K562 (cell line): ENCODE results near the gene DHRS13. TPM values are rescaled to one million over a fixed set of nuclear protein-coding genes. Genes with fewer than 3 reads are reported as not detected.
A peak's percentile ranks its signal among the peaks of the same experiment; 100 is the strongest.

Experiments used
- ATAC-seq: fragments of 200-7000 bp; cut with Tn5 transposase; 3 replicates; pipeline ENCODE4 v1.9.1; 2020; ENCODE audit warnings: moderate library complexity
- Bru-seq: library from RNA; stranded (reverse); fragments of 400-500 nt; gene quantifications from one replicate; lab custom pipeline; 2021; lab: Mats Ljungman, UMichigan
- BruChase-seq, 2 experiments: library from RNA; stranded (reverse); fragments of 400-500 nt; gene quantifications; one replicate each; lab custom pipeline; 2021; lab: Mats Ljungman, UMichigan
- BruUV-seq: library from RNA; stranded (reverse); fragments of 400-500 nt; replicated peaks from 2 replicates; lab custom pipeline; 2021; lab: Mats Ljungman, UMichigan
- CTCF ChIA-PET: fragments of 300-600 bp; formaldehyde crosslinking; extraction: SDS; loops from one replicate; lab custom pipeline; 2021; ENCODE audit warnings: low intra/inter-chr PET ratio; lab: Yijun Ruan, JAX
- POLR2A ChIA-PET: fragments of 300-600, 350-650 bp; sonication (Branson Sonifier 250); formaldehyde crosslinking; extraction: SDS; loops from one replicate; lab custom pipeline; 2021; ENCODE audit warnings: antibody characterized with exemption, inconsistent platforms; lab: Yijun Ruan, JAX
- DNase-seq, 4 experiments: peaks; one replicate each; pipeline versions ENCODE4 v3.0.0 to v3.0.0-alpha.2; 2011 to 2018; ENCODE audit warnings: low spot score in 3 of 4, mixed read lengths in 3 of 4; ENCODE audit errors: extremely low read depth in 1 of 4
- FAIRE-seq: peaks from 2 replicates; lab custom pipeline; 2011; peaks lifted over from hg19 to GRCh38; lab: Jason Lieb, UNC
- H2AFZ ChIP-seq: 2 replicates; pipeline ENCODE4 v1.6.0; 2011; ENCODE audit warnings: low read depth, low read length, control low read depth, inconsistent platforms
- H3K27ac ChIP-seq: fragments of 200-600 bp; 3 replicates; pipeline ENCODE4 v1.8.0; 2011; ENCODE audit warnings: low read depth, mild to moderate bottlenecking, control low read depth, inconsistent platforms, low read length, moderate library complexity, mixed read lengths; ENCODE audit errors: extremely low read depth
- H3K27me3 ChIP-seq, 2 experiments: fragments of 300-600 bp in 1 of 2; 2 replicates in 1 of 2; 3 replicates in 1 of 2; pipeline versions ENCODE4 v1.6.0 to v1.8.0; 2011; ENCODE audit warnings: inconsistent platforms in 2 of 2, low read length in 2 of 2, mild to moderate bottlenecking in 1 of 2, mixed read lengths in 1 of 2, moderate library complexity in 1 of 2; ENCODE audit not compliant: control insufficient read depth in 2 of 2, insufficient read depth in 2 of 2
- H3K36me3 ChIP-seq: fragments of 300-600 bp; 3 replicates; pipeline ENCODE4 v1.8.0; 2011; ENCODE audit warnings: mild to moderate bottlenecking, low read length, inconsistent platforms; ENCODE audit not compliant: control insufficient read depth, insufficient read depth
- H3K4me1 ChIP-seq, 2 experiments: fragments of 200-600 bp in 1 of 2; replicated peaks in 1 of 2; 2 replicates in 1 of 2; 3 replicates in 1 of 2; pipeline versions ENCODE4 v1.5.1 to v1.8.0; 2011; ENCODE audit warnings: inconsistent platforms in 2 of 2, low read length in 2 of 2, mild to moderate bottlenecking in 1 of 2, mixed read lengths in 1 of 2, moderate library complexity in 1 of 2; ENCODE audit not compliant: control insufficient read depth in 2 of 2, insufficient read depth in 2 of 2
- H3K4me2 ChIP-seq: 2 replicates; pipeline ENCODE4 v1.6.1; 2011; ENCODE audit warnings: low read length, control low read depth, inconsistent platforms, mixed read lengths; ENCODE audit not compliant: insufficient read depth
- H3K4me3 ChIP-seq: fragments of 200-600 bp; sonication (generic), shearing (Covaris generic); 2 replicates; pipeline ENCODE4 v1.5.1; 2016; ENCODE audit warnings: control low read depth, inconsistent platforms
- H3K79me2 ChIP-seq: fragments of 200-600 bp; 3 replicates; pipeline ENCODE4 v1.8.0; 2011; ENCODE audit warnings: low read length, inconsistent platforms; ENCODE audit not compliant: control insufficient read depth, insufficient read depth
- H3K9ac ChIP-seq, 2 experiments: 2 replicates each; pipeline versions ENCODE4 v1.6.0 to v1.6.1; 2011; ENCODE audit warnings: low read depth in 2 of 2, low read length in 2 of 2, control low read depth in 1 of 2, inconsistent platforms in 1 of 2, mild to moderate bottlenecking in 1 of 2, mixed read lengths in 1 of 2; ENCODE audit not compliant: insufficient read depth in 1 of 2
- H3K9me1 ChIP-seq: one replicate; pipeline ENCODE4 v1.6.0; 2011; ENCODE audit warnings: inconsistent platforms, mild to moderate bottlenecking, low read length, moderate library complexity; ENCODE audit not compliant: control insufficient read depth, insufficient read depth
- H3K9me3 ChIP-seq: replicated peaks from 2 replicates; pipeline ENCODE4 v1.5.1; 2011; ENCODE audit warnings: low read depth, low read length, inconsistent platforms; ENCODE audit not compliant: control insufficient read depth, insufficient read depth
- H4K20me1 ChIP-seq: replicated peaks from 2 replicates; pipeline ENCODE4 v1.6.1; 2011; ENCODE audit warnings: low read length, inconsistent platforms, mixed read lengths; ENCODE audit not compliant: control insufficient read depth, insufficient read depth
- KLF16 ChIP-seq: IDR thresholded peaks from 2 replicates; pipeline ENCODE4 v1.6.1; 2016; ENCODE audit warnings: antibody characterized with exemption
- NFE2L1 ChIP-seq: fragments of 450-650 bp; IDR thresholded peaks from 2 replicates; pipeline ENCODE4 v1.6.1; 2016; ENCODE audit warnings: missing genetic modification characterization, low read depth, mild to moderate bottlenecking, missing compliant biosample characterization, moderate library complexity, borderline replicate concordance
- POLR3G ChIP-seq: IDR thresholded peaks from 2 replicates; pipeline ENCODE4 v1.6.1; 2011; ENCODE audit not compliant: insufficient read length, insufficient replicate concordance; ENCODE audit errors: extremely low read depth
- RBFOX2 ChIP-seq: fragments of 200-400 bp; formaldehyde crosslinking; IDR thresholded peaks from 2 replicates; pipeline ENCODE4 v1.6.1; 2017; ENCODE audit warnings: low read depth, mild to moderate bottlenecking, low read length, moderate library complexity
- SREBF2 ChIP-seq: sonication (generic); formaldehyde crosslinking; IDR thresholded peaks from 2 replicates; pipeline ENCODE4 v1.4.0; 2020; ENCODE audit warnings: mild to moderate bottlenecking, missing genetic modification reagents
- ZNF551 ChIP-seq: fragments of 250-450 bp; sonication (Bioruptor Pico); IDR thresholded peaks from 2 replicates; pipeline ENCODE4 v1.5.0; 2021; ENCODE audit warnings: mild to moderate bottlenecking, moderate library complexity
- WGBS: fragments of 100-300 bp; shearing (Covaris generic); methylation state at CpG from one replicate; pipeline ENCODE4 v1.1.6; 2016; ENCODE audit warnings: low coverage, mixed read lengths; ENCODE audit not compliant: insufficient coverage; ENCODE audit errors: missing lambda C conversion rate; 5-methylcytosine and 5-hydroxymethylcytosine counted together
- in situ Hi-C: fragments of 300-500 bp; cut with MboI; formaldehyde crosslinking; loops from 4 replicates; pipeline ENCODE4 v1.15.0; 2018; ENCODE audit warnings: inconsistent platforms, mixed read lengths
- intact Hi-C: fragments of 100-400 bp; cut with micrococcal nuclease; formaldehyde crosslinking; loops from 2 replicates; pipeline ENCODE4 v1.14.2; 2022
- long read RNA-seq, 3 experiments: library from polyadenylated mRNA in 2 of 3; library from RNA in 1 of 3; unstranded in 2 of 3; stranded (forward) in 1 of 3; transcript quantifications; one replicate each; pipeline ENCODE4 v2.0.0, GENCODE V29; 2019 to 2022
- polyA minus RNA-seq, 3 experiments: library from RNA; depleted of rRNA, polyadenylated mRNA; stranded (reverse); fragments of >200 nt; gene quantifications; 2 replicates each; pipeline ENCODE4 v1.2.3, GENCODE V29; 2011
- polyA plus RNA-seq, 8 experiments: library from polyadenylated mRNA; depleted of rRNA in 4 of 8; stranded (reverse) in 5 of 8; unstranded in 3 of 8; fragments of >200 nt; fragmentation: Nextera tagmentation in 2 of 8; fragmentation: Illumina TruSeq in 1 of 8; extraction: Ambion mirVana in 2 of 8; extraction: Trizol in 1 of 8; gene quantifications; 2 replicates each; pipeline versions ENCODE4 v1.2.1 to v1.2.3, GENCODE V29; 2011 to 2014; ENCODE audit warnings: inconsistent platforms in 1 of 8, missing spikeins in 1 of 8
- total RNA-seq, 7 experiments: library from RNA; depleted of rRNA in 6 of 7; stranded (reverse); fragments of >200 nt in 6 of 7; fragmentation: Illumina TruSeq in 2 of 7; extraction: Trizol in 2 of 7; gene quantifications; 2 replicates each; pipeline versions ENCODE4 v1.2.1 to v1.2.3, GENCODE V29; 2011 to 2021; ENCODE audit warnings: low replicate concordance in 1 of 7
- TF ChIP-seq, protein P1 (sequence below): fragments of 450-650 bp; IDR thresholded peaks from 2 replicates; pipeline ENCODE4 v1.6.1; 2017; ENCODE audit warnings: antibody characterized with exemption, mild to moderate bottlenecking

Gene DHRS13, protein sequence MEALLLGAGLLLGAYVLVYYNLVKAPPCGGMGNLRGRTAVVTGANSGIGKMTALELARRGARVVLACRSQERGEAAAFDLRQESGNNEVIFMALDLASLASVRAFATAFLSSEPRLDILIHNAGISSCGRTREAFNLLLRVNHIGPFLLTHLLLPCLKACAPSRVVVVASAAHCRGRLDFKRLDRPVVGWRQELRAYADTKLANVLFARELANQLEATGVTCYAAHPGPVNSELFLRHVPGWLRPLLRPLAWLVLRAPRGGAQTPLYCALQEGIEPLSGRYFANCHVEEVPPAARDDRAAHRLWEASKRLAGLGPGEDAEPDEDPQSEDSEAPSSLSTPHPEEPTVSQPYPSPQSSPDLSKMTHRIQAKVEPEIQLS
- 64.4 and 82.9 TPM in 2 replicates for total RNA-seq (2011; cell fraction: chromatin; rRNA removed; ENCODE audit: low replicate concordance)
- 76.9 and 79.7 TPM in 2 replicates for total RNA-seq (2011; cell fraction: nucleolus; rRNA removed)
- total RNA-seq (2011; cell fraction: nucleoplasm; rRNA removed), result 79.7 and 82.1 TPM in 2 replicates
- total RNA-seq (2014; rRNA removed), result 52.3 and 56.7 TPM in 2 replicates
- total RNA-seq (2014; rRNA removed; fragmentation: Illumina TruSeq; extraction: Trizol), result 21.5 and 25.2 TPM in 2 replicates
- 31.2 and 33.5 TPM in 2 replicates for total RNA-seq (2015; rRNA removed; fragmentation: Illumina TruSeq; extraction: Trizol)
- 39.5 and 42.4 TPM in 2 replicates for total RNA-seq (2021)
- polyA plus RNA-seq (2011; rRNA removed), result 26.9 and 36.3 TPM in 2 replicates
- 40.5 and 70.4 TPM in 2 replicates for polyA plus RNA-seq (2011; cell fraction: cytosol; rRNA removed)
- 24.6 and 32.8 TPM in 2 replicates for polyA plus RNA-seq (2011; cell fraction: nucleus; rRNA removed)
- 19.4 and 24.0 TPM in 2 replicates for polyA plus RNA-seq (2012)
- polyA plus RNA-seq (2014; fragmentation: Illumina TruSeq; extraction: Trizol), result 30.2 and 32.3 TPM in 2 replicates
- under 1 TPM in 1 of 2 experiments, not detected in 1; 0.32 TPM for polyA plus RNA-seq (2014; fragmentation: Nextera tagmentation; extraction: Ambion mirVana)
- polyA plus RNA-seq (2014; rRNA removed), result 44.9 and 53.3 TPM in 2 replicates
- 25.0 and 26.0 TPM in 2 replicates for polyA minus RNA-seq (2011; rRNA and poly(A)+ RNA removed)
- 14.7 and 20.7 TPM in 2 replicates for polyA minus RNA-seq (2011; cell fraction: cytosol; rRNA and poly(A)+ RNA removed)
- polyA minus RNA-seq (2011; cell fraction: nucleus; rRNA and poly(A)+ RNA removed), result 16.6 and 16.9 TPM in 2 replicates
- Bru-seq, nascent RNA, result percentile 83 among the genes with signal in this experiment
- percentile 74 among the genes with signal in this experiment for BruChase-seq, experiment 1, labeled RNA remaining after a 2-hour chase
- percentile 74 among the genes with signal in this experiment for BruChase-seq, experiment 2, labeled RNA remaining after a 6-hour chase
- long read RNA-seq, experiment 1, transcript DHRS13-203 (3 exons, 1,569 nt), result minor isoform, 10 of 307 reads
- long read RNA-seq, experiment 1, transcript DHRS13-202 (4 exons, 2,037 nt), result minor isoform, 104 of 307 reads
- long read RNA-seq, experiment 1, transcript DHRS13-201 (5 exons, 1,921 nt), result major isoform, 110 of 307 reads
- long read RNA-seq, experiment 1, partial matches to known transcripts, result 27 of 307 reads
- long read RNA-seq, experiment 1, other reads (novel, unspliced or antisense), result 56 of 307 reads
- long read RNA-seq, experiment 2, transcript DHRS13-202 (4 exons, 2,037 nt), result major isoform, 27 of 78 reads
- long read RNA-seq, experiment 2, transcript DHRS13-201 (5 exons, 1,921 nt), result minor isoform, 26 of 78 reads
- long read RNA-seq, experiment 2, partial matches to known transcripts, result 4 of 78 reads
- long read RNA-seq, experiment 2, other reads (novel, unspliced or antisense), result 20 of 78 reads
- long read RNA-seq, experiment 3, transcript DHRS13-201 (5 exons, 1,921 nt), result major isoform, 25 of 65 reads
- long read RNA-seq, experiment 3, transcript DHRS13-202 (4 exons, 2,037 nt), result minor isoform, 20 of 65 reads
- long read RNA-seq, experiment 3, partial matches to known transcripts, result 2 of 65 reads
- long read RNA-seq, experiment 3, other reads (novel, unspliced or antisense), result 15 of 65 reads

DNA sequence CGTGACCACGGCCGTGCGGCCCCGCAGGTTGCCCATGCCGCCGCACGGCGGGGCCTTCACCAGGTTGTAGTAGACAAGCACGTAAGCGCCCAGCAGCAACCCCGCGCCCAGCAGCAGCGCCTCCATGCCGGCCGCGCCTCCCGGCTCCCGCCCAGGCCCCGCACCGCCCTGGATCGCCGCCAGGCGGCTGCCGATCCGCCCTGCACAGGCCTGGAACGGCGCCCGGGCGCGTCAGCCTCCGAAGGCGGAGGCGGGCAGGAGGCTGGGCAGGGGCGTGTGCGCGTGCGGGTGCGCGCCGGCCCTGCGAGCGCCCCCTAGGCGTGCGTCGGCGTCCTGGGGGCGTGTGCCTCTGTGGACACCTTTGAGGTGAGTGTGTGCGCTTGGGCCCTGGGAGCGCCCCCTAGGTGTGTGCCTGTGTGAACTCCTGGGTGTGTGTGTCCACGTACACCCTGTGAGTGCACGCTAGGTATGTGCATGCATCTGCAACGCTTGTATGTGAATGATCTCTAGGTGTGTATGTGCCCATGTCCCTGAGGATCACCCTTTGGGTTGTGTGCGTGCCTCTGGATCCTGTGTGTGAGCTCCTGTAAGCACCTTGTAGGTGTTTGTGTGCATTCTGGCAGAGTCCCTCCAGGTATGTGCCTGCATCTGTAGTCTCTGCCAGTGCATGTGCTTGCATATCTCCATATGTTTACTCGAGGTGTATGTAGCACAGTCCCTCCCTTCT, at the start of gene DHRS13:
Gene DHRS13 (minus strand): TSS at position 261 of the 727 bp plus-strand sequence. CDS start 135 bp downstream, at position 126.
- peak within 1 kb of the TSS; percentile 85 for H3K27ac ChIP-seq
- no TSS peak for BruUV-seq
- TF ChIP-seq SREBF2 (CRISPR knock-in tag) (no peak), RBFOX2 (peak; percentile 84), ZNF551 (CRISPR knock-in tag) (no peak), NFE2L1 (tag) (no peak), KLF16 (peak; percentile 77), POLR3G (no peak)
- TF ChIP-seq, protein P1, sequence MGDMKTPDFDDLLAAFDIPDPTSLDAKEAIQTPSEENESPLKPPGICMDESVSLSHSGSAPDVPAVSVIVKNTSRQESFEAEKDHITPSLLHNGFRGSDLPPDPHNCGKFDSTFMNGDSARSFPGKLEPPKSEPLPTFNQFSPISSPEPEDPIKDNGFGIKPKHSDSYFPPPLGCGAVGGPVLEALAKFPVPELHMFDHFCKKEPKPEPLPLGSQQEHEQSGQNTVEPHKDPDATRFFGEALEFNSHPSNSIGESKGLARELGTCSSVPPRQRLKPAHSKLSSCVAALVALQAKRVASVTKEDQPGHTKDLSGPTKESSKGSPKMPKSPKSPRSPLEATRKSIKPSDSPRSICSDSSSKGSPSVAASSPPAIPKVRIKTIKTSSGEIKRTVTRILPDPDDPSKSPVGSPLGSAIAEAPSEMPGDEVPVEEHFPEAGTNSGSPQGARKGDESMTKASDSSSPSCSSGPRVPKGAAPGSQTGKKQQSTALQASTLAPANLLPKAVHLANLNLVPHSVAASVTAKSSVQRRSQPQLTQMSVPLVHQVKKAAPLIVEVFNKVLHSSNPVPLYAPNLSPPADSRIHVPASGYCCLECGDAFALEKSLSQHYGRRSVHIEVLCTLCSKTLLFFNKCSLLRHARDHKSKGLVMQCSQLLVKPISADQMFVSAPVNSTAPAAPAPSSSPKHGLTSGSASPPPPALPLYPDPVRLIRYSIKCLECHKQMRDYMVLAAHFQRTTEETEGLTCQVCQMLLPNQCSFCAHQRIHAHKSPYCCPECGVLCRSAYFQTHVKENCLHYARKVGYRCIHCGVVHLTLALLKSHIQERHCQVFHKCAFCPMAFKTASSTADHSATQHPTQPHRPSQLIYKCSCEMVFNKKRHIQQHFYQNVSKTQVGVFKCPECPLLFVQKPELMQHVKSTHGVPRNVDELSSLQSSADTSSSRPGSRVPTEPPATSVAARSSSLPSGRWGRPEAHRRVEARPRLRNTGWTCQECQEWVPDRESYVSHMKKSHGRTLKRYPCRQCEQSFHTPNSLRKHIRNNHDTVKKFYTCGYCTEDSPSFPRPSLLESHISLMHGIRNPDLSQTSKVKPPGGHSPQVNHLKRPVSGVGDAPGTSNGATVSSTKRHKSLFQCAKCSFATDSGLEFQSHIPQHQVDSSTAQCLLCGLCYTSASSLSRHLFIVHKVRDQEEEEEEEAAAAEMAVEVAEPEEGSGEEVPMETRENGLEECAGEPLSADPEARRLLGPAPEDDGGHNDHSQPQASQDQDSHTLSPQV, result peak; percentile 94

More for the DNA sequence above, at the start of gene DHRS13:
- no peaks in the 10 kb centered on the region for H3K9me3 ChIP-seq
- H2AFZ ChIP-seq, result peak within 1 kb of the TSS; percentile 89
- ChIA-PET CTCF (interaction anchor here (1.1 to 2.4 kb wide), 2 partner anchors 153 to 176 kb away, joined by 3 to 14 read pairs; partner anchors contain the start of gene TLCD1), POLR2A (interaction anchor here (0.6 to 2.4 kb wide), 4 partner anchors 28 to 176 kb away, joined by 3 to 9 read pairs (median 4); partner anchors contain the start of gene TLCD1)
- peak; percentile 88 for ATAC-seq
- peaks cover 62% of the 10 kb centered on the region for H3K36me3 ChIP-seq
- no peaks in the 10 kb centered on the region for H3K27me3 ChIP-seq
- H3K4me3 ChIP-seq, result peak within 1 kb of the TSS; percentile 81
- FAIRE-seq, result peak; percentile 78
- peak within 1 kb of the TSS; percentile 92 for H3K4me2 ChIP-seq
- no peaks in the 10 kb centered on the region for H3K9me1 ChIP-seq
- peak; percentile 95 to 98 (median 96) for DNase-seq
- H3K9ac ChIP-seq, result peak within 1 kb of the TSS; percentile 89 to 91
- in situ Hi-C loops, result no loop called here
- peaks cover 39% of the 10 kb centered on the region for H3K79me2 ChIP-seq
- peaks cover 69 to 72% of the 10 kb centered on the region in 2 experiments; a peak in 4 of 5 replicates for H3K4me1 ChIP-seq
- 0 out of 2 replicates have a peak, but pooled peaks cover 6% of the 10 kb centered on the region for H4K20me1 ChIP-seq
- intact Hi-C loops, result loop anchor here (2.0 to 10.0 kb wide), 6 partner anchors 41 to 308 kb away; partner anchors contain the start of genes PHF12, SPAG5 and TLCD1
- 2% methylated on average over 51 of the region's 55 CpGs for WGBS
